ENCODE measurements around the gene NBPF11.
A peak's percentile ranks its signal among the peaks of the same experiment; 100 is the strongest.
"Not testable (repeated sequence)": the region's sequence is repeated elsewhere in the genome, so short reads cannot be mapped to it uniquely, and the experiment has no call there.

NBPF11 gene

GRCh38 chr1:148151911-148152656, at the start of gene NBPF11:
Gene NBPF11, minus strand, starts transcription at chr1:148152281. Its CDS starts 25,278 bp downstream, at chr1:148127003.
- peak; percentile 79 for DNase-seq (ENCODE audit: low spot score)

GRCh38 chr1:148197396-148197795, 45.3 kb upstream of the NBPF11 start:
- not testable (repeated sequence) for DNase-seq (ENCODE audit: low spot score)

- not testable (repeated sequence) for DNase-seq (ENCODE audit: low spot score)
Measured at GRCh38 chr1:148196949-148197348, 44.9 kb upstream of the NBPF11 start.

GRCh38 chr1:148195115-148195514, 43.0 kb upstream of the NBPF11 start:
- not testable (repeated sequence) for DNase-seq (ENCODE audit: low spot score)

- not testable (repeated sequence) for DNase-seq (ENCODE audit: low spot score)
Measured at GRCh38 chr1:148188768-148189167, 36.7 kb upstream of the NBPF11 start.

- DNase-seq (ENCODE audit: low spot score) = not testable (repeated sequence)
Measured at GRCh38 chr1:148178682-148179081, 26.6 kb upstream of the NBPF11 start.

GRCh38 chr1:148175414-148175813, 23.3 kb upstream of the NBPF11 start:
- not testable (repeated sequence) for DNase-seq (ENCODE audit: low spot score)

GRCh38 chr1:148171995-148172394, 19.9 kb upstream of the NBPF11 start:
- not testable (repeated sequence) for DNase-seq (ENCODE audit: low spot score)

- DNase-seq (ENCODE audit: low spot score) = no peak
Measured at GRCh38 chr1:148166558-148167492, 14.7 kb upstream of the NBPF11 start.

- no peak for DNase-seq (ENCODE audit: low spot score)
Measured at GRCh38 chr1:148162363-148162762, 10.3 kb upstream of the NBPF11 start.

GRCh38 chr1:148161053-148161901, 9.2 kb upstream of the NBPF11 start:
- no peak for DNase-seq (ENCODE audit: low spot score)

- DNase-seq (ENCODE audit: low spot score) = no peak
Measured at GRCh38 chr1:148160343-148161052, 8.4 kb upstream of the NBPF11 start.

- DNase-seq (ENCODE audit: low spot score) = no peak
Measured at GRCh38 chr1:148160048-148160342, 7.9 kb upstream of the NBPF11 start.

GRCh38 chr1:148158341-148159003, 6.4 kb upstream of the NBPF11 start:
- no peak for DNase-seq (ENCODE audit: low spot score)

- DNase-seq (ENCODE audit: low spot score) = not testable (repeated sequence)
Measured at GRCh38 chr1:148157803-148158202, 5.7 kb upstream of the NBPF11 start.

- not testable (repeated sequence) for DNase-seq (ENCODE audit: low spot score)
Measured at GRCh38 chr1:148155494-148156275, 3.6 kb upstream of the NBPF11 start.

- not testable (repeated sequence) for DNase-seq (ENCODE audit: low spot score)
Measured at GRCh38 chr1:148152795-148153194, 714 bp upstream of the NBPF11 start.

- not testable (repeated sequence) for DNase-seq (ENCODE audit: low spot score)
Measured at GRCh38 chr1:148151371-148151819, 686 bp downstream of the NBPF11 start.

GRCh38 chr1:148150945-148151344, 1.1 kb downstream of the NBPF11 start:
- not testable (repeated sequence) for DNase-seq (ENCODE audit: low spot score)

- DNase-seq (ENCODE audit: low spot score) = not testable (repeated sequence)
Measured at GRCh38 chr1:148150014-148150413, 2.1 kb downstream of the NBPF11 start.
